Epidermal melanocyte (primary cell): ENCODE measurements around the gene CCDC142.

Experiments used
- DNase-seq: peaks from one replicate; pipeline ENCODE4 v3.0.0; 2011; ENCODE audit warnings: low spot score; ENCODE audit not compliant: insufficient read length

The CCDC142 gene

DNA sequence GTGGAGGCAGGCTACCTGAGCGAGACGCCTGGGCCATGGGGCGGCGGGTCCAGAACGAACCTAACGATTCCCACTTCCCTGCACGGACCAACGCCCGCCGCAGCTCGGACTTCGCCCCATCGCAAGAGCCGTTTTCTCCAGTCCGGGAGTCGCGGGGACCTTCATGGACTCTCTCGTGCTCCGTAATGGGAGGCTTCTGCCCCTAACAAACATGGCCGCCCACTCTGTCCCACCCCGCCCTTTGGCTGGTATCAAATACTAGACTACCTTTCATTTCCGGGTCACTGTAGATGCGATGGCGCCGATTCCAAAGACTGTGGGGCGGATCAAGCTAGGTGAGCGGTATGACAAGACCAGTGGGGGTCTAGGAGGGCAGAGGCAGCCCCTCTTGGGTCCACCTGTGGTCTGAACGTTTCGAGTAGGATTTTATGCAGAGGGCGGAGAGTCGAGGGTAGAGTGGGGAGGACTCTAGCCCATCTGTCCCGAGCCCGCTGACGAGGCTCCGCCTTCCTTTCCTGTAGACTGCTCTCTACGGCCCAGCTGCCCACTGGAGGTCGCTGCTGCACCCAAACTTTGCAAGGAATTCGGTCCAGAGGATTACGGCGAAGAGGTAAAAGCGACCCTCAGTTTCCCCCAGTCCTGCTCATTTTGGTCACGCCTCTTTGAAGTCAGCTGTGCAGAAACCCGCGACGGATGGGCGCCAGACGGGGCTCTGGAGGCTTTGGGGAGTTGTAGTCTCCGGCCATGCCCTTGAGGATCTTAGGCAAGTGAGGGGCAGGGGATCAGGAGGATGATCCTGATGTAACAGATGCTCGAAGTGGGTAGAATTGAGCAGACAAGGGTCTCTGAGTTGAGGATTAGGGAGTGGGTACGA, at the start of gene CCDC142, which contains the start of gene TTC31:
Gene CCDC142, minus strand, starts transcription at position 198 of the 874 bp plus-strand sequence. Its CDS starts 161 bp downstream, at position 37.
Gene TTC31, plus strand, starts transcription at position 281 of the 874 bp plus-strand sequence. Its CDS starts 15 bp downstream, at position 296.
- DNase-seq = peak; percentile 95

DNA sequence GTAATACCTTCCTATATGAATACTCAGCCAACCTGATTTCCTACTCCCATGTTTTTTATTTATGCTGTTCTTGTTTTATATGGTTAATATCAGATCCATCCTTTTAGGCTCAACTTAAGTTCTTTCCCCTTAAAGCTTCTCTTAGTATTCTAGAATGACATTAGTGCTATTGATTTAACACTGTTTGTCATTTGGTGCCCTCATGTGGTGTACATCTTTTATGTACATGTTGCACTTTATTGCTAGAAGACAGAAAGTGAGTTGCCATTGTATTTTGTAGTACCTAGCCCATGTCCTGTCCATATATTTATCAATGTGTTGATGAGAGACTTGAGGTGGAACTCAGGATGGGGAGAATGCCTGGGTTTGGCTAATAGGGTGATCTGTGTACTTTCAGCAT, 49.4 kb upstream of the CCDC142 start:
- no peak for DNase-seq

- DNase-seq = no peak
These were observed 48.9 kb upstream of the CCDC142 start for GRCh38 chr2:74531666-74532065.

DNA sequence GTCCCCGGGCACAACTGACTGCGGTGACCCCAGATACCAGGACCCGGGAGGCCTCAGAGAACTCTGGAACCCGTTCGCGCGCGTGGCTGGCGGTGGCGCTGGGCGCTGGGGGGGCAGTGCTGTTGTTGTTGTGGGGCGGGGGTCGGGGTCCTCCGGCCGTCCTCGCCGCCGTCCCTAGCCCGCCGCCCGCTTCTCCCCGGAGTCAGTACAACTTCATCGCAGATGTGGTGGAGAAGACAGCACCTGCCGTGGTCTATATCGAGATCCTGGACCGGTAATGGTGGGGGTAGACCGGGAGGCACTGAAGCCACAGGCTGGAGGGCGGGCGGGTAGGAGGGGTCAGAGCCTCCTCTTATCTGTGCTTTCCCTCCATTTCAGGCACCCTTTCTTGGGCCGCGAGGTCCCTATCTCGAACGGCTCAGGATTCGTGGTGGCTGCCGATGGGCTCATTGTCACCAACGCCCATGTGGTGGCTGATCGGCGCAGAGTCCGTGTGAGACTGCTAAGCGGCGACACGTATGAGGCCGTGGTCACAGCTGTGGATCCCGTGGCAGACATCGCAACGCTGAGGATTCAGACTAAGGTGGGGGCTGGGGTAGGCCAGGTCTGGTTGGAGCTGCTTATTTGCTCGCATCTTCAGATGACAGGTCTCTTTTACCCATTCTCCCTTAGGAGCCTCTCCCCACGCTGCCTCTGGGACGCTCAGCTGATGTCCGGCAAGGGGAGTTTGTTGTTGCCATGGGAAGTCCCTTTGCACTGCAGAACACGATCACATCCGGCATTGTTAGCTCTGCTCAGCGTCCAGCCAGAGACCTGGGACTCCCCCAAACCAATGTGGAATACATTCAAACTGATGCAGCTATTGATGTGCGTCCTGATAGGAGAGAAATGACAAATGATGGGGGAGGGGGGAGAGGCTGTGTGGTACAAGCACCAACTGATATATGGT, 47.7 kb upstream of the CCDC142 start:
- no peak for DNase-seq

GRCh38 chr2:74529357-74530238, 46.8 kb upstream of the CCDC142 start, which contains the start of the genes AUP1 and HTRA2:
Gene AUP1 (minus strand): TSS chr2:74529706. CDS start chr2:74529629, 77 bp downstream.
Gene HTRA2 (plus strand): TSS chr2:74529933. CDS start chr2:74530007, 74 bp downstream.
- peak; percentile 99 for DNase-seq

DNA sequence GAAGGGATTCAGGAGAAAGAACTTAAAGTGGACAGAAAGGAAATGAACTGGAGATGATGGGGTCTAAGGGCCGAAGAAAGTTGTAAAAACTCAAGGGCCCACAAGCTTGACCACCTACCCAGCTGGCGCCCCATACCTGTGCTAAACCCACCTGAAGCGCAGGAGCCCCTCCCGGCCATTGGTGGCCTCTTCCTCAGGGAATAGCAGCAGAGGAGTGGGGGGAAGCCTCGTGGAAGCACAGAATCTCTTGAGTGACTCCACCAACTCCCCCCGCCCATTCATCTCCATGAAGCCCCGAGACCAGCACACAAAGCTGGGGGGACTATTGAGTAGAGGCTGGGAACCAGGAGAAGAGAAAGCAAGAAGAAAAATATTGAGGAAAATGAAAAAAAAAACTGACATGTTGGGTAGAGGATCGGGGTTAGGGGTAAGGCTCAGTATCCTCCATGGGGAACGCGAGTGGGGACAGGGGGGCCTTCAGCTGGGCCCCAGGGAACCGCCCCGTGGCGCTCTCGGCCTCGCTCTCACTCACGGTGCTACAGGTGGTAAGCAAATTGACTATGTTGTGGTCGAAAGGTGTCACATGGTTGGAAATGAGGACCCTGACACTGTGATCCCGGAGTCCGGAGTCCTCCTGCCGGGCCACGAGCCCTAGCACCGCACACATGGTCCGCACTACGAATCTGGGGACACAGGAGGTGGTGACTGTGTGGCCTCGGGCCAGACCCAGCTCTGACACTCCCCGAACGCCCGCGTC, 46.0 kb upstream of the CCDC142 start:
- no peak for DNase-seq

- no peak for DNase-seq
These were observed 44.9 kb upstream of the CCDC142 start for GRCh38 chr2:74527741-74528140.

DNA sequence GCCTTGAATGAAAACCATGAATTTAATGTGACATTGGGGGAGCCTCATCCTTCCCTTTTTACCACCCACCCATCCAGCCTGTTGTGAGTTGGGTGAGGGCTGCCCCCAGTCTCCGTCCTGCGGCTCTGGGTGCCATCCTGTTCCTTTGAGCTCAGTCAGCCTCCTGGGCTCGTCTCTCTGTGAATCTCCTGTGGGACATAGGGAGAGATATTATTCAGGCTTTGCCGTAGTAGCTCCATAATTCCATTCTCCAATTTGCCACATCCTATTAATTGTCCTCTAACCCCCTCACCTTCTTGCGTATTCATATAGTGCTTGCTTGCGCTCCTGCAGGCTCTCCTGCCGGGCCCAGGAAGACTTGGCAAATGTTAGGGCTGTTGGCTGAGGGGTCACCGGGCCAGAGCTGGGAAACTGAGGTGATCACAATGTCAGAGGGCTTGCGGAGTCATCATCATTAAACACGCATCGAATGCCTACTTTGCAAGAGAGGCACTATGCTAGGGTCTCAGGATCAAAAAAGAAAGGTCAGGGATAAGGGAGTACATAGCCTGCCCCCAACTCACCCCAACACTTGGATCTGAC, 43.9 kb upstream of the CCDC142 start:
- DNase-seq = no peak

DNA sequence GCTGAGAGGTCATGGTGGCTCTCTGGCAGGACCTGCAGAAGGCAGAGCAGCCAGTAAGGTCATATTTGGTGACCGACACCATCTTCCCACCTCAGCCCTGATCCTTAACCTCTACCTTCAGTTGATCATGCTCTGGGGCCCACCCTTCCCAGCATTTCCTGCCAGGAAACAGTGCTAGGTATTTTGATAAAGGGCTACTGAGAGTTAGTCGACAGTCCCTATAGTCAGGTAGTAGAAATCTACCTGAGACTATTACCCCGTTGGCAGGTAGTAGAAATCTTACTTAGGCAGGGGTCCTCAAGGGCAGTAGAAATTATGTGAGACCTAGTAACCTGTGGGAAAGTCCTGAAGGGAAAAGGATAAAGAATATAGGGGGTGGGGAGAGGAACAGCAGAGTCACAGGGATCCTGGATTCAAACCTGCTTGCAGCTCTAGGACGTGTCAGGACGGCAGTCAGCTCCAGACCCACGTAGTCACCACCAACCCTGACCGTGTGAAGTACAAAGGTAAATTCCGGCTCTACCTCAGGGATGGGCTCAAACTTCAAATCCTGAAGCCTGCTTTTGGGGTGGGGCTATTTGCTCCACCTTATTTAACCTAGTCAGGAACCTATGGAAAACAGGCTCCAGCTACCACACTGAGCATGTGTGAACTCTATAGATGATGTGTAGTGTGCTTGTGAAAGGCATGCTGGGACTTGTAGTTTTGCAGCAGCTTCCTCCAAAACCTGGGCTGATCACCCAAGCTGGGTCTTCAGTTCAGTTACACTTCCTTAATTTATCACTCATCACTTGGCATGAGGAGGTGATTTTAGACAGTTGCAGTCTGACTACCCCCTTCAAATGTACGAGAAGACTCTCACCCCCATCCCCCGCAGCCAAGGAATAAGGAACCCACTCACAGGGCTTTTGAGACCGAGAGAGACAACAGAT, 43.2 kb upstream of the CCDC142 start, which contains the start of gene DQX1:
Gene DQX1, minus strand, starts transcription at position 515 of the 932 bp plus-strand sequence. Its CDS starts 502 bp downstream, at position 13.
- no peak for DNase-seq

DNA sequence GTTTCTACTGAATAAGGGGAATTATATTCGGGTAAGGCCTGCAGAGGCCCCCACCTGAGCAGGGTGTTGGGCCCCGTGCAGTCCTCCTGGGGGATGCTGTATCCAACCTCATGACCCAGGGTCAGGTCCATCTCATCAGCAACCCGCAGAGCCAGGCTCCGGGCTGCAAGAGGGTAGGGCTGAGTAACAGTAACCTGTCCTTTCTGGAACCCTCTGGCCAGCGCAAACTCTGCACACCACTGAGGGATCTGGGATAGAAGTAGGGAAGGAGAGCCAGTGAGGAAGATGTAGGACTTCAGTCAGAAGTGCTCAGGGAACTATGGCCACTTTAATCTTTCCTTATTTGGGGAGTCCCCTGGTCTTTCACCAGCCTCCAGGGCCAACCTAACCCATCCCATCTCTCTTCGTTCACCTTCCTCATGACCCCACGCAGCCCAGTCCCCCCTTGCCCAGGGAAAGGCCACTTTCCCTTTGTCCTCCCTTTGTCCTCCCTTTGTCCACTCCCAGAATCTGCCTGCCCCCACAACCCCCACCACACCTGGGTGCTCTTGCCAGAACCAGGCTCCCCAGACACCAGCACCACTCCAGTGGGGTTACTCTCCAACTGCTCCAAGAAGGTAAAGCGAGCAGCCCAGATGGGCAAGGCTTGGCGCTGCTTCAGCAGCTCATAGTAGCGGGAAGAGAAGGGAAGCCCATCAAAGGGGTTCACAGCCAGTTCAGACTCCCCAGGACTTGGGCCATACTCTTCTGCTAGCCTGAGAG, 42.3 kb upstream of the CCDC142 start:
- DNase-seq = no peak

DNA sequence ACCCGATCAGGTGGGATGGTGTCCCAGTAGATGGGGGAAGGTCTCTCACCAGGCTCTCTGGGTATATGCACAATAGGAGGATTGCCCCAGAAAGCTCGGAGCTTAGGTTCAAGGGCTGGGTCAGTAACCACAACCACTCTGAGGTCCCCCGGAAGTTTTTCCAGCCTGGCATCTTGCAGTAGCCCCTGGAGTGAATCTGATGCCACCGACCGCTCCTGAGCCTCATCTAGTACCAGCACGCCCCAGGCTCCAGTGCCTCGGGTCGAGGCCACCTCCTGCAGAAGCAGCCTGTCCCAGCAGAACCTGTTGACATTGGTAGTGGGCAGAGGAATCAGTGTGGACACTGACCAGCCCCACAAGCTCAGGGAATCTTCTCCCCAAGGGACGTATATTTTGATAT, 41.2 kb upstream of the CCDC142 start:
- no peak for DNase-seq

GRCh38 chr2:74522516-74522915, 39.7 kb upstream of the CCDC142 start:
- DNase-seq = no peak

GRCh38 chr2:74516650-74517049, 33.9 kb upstream of the CCDC142 start:
- no peak for DNase-seq

- peak; percentile 81 for DNase-seq
These were observed 33.3 kb upstream of the CCDC142 start for GRCh38 chr2:74515981-74516633.

- no peak for DNase-seq
These were observed 32.6 kb upstream of the CCDC142 start for GRCh38 chr2:74515271-74515980.
